NCI-H1694 (cell line): Measurements from ENCODE around the gene MCM10.
"Not testable (repeated sequence)": the region's sequence is repeated elsewhere in the genome, so short reads cannot be mapped to it uniquely, and the experiment has no call there.

Experiments
- DNase-seq: peaks from one replicate; lab custom pipeline; 2025; lab: John Stamatoyannopoulos, UW

MCM10 gene

DNA sequence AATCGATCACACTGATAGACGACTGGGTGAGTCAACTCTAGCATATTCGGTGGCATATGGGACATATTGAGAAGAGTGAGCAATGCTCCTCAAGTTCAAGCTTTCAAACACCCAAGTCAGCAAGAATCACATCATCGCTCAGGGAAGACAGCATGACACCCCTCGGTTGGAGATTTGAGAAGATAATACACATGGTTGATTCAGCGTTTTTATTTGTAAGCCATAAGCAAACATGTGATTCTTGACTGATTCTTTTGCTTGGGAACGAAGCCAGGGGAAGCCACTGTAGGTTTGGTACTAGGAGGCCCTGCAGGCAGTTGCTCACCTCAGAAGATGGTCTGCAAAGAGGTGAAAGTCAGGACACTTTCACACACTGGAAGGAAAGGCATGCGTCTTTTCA, 60.2 kb downstream of the MCM10 start:
- DNase-seq: no peak

DNA sequence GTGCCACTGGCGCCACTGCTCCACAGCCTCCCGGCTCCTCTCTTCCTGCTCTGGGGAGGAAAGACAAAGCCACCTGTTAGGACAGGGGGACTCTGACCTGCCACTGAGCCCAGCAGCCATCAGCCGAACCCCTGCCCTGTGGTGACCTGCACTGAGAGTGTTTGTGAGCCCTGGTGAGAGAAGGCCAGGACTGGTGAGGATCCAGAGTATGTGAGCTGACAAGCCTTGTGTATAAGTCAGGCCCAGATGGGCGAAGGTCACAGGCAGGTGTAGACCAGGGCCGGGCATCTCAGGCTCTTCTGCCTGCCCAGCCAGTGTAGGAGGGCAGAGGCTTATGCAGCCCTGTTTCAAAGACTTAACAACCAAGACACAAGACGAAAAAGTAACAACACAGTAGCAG, 60.8 kb downstream of the MCM10 start:
- no peak for DNase-seq

DNA sequence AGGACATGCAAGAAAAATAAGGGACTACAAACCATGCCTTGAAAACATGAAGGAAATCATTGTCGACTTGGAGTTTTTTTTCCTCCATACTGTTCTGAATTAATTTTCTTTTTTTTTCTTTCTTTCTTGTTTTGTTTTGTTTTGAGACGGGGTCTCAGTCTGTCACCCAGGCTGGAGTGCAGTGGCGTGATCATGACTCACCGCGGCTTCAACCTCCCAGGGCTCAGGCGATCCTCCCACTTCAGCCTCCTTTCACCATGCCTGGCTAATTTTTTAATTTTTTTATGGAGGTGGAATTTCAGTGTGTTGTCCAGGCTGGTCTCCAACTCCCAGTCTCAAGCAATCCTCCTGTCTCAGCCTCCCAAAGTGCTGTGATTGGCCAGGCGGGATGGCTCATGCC, 61.2 kb downstream of the MCM10 start:
- DNase-seq: no peak

DNA sequence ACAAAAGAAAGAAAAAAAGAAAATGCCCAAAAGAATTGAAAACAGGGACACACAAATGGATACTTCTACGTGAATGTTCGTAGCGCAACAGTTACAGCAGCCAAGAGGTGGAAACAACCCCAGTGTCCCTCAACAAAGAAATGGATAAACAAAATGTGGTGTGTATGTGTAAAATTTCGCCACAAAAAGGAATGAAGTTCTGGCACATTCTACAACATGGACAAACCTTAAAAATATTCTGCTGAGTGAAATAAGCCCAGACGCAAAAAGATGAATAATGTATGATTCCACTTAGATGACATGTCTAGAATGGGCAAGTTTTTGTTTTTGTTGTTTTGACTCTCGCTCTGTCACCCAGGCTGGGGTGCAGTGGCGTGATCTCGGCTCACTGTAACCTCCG, 61.9 kb downstream of the MCM10 start:
- DNase-seq: no peak

DNA sequence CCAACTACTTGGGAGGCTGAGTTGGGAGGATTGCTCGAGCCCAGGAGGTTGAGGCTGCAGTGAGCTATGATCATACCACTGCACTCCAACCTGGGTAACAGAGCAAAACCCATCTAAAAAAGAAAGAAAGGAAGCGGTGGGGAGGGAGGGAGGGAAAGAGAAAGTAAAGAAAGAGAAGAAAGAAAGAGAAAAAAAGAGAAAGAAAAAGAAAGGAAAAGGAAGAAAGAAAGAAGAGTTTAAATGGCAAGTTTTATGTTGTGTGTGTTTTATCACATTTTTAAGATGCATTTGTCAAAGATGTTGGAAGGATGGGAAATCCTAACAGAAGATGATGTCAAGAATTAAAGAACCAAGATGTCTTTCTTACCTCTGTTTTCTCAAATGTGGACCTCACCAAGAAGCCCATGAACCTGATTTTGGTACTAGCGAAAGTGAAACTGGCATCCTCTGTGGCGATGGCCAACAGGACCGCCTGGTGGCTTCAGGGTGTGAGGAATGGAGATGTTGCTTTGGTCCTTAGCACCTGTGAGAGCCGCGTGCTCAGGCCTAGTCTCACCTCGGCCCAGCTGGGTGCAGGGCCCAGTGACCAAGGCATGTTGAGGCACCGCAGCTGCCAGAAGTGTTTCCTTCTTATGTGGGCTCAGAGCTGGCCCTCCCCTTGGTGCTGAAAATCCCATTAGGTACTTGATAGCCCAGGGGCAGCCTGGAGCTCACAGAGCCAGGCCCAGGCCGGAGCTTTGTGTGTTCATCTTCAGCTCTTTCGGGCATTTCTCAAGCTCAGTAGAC, 63.0 kb downstream of the MCM10 start:
- no peak for DNase-seq

DNA sequence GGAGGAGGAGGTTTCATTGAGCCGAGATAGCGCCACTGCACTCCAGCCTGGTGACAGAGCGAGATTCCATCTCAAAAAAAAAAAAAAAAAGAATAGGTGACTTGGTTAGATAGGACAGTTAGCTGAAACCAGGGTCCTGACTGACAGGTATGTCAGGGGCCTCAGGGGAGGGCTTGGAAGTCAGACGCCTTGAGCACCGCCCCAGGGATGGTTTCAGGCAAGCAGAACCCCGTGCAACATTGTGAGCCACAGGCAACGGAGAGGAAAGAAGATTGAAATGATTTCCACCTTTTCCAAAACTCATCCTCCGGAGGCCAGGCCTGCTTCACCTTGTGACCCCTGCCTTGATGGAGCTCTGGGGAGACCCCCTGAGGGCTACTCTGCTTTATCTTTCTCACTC, 64.2 kb downstream of the MCM10 start:
- DNase-seq: no peak

DNA sequence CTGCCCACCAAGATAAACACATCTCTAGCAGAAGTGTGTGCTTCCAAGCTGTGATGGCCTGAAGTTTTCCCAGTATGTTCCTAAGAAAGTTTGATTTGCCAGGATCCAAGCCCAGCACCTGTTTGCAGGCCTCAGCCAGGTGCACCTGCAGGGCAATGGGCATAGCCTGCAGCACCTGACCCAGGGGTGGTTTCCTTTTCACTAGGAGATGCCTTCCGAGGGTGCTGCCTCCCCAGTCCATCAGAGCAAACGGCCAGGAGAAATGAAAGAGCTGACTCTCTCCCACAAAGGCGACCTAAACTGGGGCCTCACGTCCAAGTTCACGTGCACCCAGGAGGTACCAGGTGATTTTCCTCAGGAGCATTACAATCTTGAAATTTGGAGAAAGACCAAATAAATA, 65.7 kb downstream of the MCM10 start:
- no peak for DNase-seq

DNA sequence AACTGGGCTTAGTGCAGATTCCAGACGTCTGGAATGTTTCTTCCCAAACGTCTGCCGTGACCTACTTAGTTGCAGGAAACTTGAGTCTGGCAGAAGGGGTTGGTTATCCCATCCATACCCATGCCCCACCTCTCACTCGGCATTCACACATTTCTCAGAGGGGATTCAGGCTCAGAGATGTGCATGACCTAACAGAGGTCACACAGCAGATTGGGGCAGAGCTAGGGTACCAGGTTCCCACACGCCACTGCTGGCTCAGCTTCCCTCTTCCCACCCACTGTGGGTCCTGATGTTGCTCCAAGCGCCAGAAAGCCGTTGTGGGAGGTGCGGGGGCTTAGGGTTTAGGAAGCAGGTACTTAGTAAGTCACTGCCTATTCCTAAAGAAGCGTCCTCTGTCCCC, 69.8 kb downstream of the MCM10 start:
- DNase-seq: no peak

DNA sequence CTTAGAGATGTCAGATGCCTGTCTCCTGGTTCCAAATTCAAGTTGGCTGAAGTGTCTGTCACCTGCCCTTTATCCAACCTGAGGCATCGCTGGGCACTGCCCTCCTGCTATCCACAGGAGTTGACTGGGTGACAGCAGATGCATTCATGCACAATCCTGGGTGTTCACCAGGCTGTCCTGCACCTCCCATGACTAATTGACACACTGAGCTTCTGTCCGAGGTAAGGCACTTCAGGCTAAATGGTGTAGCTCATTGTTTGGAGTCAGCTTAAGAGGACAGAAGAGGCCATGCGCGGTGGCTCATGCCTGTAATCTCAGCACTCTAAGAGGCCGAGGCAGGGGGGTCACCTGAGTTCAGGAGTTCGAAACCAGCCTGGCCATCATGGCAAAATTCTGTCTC, 70.5 kb downstream of the MCM10 start:
- no peak for DNase-seq

DNA sequence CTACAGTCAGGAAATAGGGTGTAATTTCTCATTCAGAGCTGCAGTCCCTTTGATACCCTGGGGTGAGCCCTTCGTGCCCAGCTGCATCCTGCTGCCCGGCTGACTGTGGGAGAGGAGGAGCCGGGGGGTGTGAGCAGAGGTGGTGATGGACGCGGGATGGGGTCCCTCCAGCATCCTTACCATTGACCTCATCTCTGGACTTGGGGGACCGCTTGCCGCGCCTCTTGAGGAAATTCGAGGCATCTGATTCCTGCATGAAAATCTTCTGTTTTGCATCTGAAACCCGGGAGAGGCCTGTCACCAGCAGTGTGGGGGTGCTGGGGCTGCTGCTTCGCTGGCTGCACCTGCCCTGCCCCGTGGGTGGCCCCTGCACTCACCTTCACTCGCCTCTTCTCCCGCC, 72.0 kb downstream of the MCM10 start:
- no peak for DNase-seq

DNA sequence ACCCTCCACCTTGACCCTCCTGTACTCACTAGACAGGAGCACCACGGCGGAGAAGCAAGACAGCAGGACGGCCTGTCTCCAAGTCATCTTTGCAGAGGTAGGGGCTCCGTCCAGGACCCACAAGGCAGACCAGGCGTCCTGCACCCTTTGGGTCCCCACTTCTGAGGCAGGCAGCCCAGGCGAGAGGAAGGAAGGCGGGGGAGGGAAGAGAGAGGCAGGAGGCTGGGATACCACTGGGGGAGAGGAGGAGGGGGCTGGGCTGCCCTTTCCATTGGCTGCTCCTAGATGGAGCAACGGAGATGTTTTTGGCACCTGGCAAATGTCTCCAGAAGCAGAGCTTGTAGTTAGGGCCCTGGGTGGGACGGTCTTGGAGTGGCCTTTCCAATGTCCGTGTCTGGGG, 72.8 kb downstream of the MCM10 start, which contains the start of gene UCMA:
TSS of gene UCMA (minus strand) at position 203 of the 400 bp plus-strand sequence. CDS start at position 87, 116 bp downstream.
- no peak for DNase-seq

DNA sequence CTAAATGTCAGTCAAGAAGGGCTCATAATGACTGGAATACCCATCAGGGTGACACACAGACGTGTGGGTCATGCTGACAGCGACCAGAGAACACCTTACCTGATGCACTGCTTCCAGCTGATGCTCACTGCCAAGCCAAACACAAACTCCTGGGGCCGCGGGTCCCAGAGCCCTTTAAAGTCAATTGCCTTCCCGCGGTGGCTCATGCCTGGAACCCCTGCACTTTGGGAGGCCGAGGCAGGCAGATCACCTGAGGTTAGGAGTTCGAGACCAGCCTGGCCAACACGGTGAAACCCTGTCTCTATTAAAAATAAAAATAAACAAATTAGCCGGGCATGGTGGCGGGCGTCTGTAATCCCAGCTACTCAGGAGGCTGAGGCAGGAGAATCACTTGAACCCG, 73.4 kb downstream of the MCM10 start:
- DNase-seq: not testable (repeated sequence)

DNA sequence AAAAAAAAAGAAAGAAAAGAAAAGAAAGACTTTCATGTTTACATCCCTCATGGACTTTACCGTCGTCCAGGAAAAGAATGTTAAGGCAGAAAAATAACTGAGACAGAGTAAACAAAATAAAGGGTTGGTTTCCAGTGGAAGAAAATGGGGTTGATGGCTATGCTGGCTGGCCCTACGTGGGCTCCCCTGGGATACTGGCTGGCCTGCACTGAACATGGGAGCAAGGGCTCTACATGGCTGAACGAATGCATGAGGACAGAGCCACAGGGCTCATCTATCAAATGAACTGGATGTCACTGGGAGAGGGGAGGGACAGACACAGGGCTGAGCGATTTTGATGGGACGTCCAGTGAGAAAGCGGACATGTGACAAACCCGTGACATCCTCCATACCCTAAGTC, 75.3 kb downstream of the MCM10 start:
- DNase-seq: no peak

DNA sequence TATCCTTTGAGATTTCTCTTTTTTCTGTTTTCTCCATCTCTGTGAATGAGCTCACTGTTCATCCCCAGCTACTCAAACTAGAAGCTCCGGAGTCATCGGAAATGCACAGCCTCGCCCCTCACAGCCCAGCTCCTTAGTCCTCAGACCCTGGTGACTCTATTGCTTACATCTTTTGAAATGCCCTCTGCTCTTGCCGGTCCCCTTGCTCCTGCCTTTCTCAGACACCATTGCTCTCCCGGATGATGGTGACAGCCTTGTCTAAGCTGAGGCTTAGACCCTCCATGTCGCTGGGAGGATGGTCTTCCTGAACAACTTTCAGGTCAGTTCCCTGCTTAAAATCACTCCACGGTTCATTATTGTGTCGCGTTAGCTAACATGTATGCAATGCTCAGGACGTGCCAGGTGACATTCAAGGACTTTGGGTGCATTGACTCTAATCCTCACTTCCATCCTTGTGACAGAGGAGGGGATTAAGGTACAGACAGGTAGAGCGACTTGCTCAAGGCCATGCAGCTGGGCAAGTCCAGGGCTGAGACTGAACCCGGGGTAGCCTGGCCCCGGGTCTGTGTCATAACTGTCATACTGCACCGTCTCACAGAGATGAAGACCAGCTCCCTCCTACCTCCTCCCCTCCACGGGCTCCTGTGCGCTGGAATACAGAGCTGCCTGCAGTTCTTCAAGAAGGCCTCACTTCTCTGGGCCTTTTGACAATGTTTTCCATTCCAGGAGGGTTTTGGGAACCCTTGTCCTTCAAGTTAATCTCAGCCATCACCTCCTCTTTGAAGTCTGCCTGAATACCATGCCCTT, 77.1 kb downstream of the MCM10 start:
- DNase-seq: no peak

DNA sequence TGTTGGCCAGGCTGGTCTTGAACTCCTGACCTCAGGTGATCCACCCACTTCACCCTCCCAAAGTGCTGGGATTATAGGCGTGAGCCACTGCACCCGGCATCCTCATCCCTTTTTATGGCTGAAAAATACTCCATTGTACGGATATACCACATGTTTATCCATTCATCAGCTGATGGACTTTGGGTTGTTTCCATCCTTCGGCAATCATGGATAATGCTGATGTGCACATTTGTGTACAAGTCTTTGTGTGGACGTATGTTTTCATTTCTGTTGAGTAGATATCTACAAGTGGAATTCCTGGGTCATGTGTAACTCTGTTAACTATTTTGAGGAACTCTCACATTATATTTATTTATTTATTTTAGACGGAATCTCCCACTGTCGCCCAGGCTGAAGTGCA, 78.6 kb downstream of the MCM10 start:
- no peak for DNase-seq

DNA sequence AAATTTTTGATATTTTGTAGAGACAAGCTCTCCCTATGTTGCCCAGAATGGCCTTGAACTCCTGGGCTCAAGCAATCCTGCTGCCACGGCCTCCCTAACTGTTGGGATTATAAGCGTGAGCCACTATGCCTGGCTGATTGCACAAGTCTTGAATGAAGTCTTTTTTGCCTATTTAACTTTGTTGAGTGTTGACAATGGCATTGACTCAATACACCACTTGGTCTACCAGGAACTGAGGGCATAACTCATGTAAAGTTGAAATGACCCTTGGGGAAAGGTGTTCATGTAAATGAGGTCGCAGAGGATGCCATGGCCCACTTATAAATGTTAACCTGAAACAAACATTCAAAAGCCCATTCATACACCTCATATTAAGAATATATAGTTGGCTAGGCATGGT, 80.3 kb downstream of the MCM10 start:
- no peak for DNase-seq

DNA sequence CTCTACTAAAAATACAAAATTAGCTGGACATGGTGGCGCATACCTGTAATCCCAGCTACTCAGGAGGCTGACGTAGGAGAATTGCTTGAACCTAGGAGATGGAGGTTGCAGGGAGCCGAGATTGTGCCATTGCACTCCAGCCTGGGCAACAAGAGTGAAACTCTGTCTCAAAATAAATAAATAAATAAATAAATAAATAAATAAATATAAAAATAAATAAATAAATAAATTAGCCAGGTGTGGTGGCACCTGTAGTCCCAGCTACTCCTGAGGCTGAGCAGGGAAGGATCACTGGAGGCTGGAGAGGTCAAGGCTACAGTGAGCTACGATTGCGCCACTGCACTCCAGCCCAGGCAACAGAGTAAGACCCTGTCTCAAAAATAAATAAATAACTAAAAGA, 80.9 kb downstream of the MCM10 start:
- DNase-seq: not testable (repeated sequence)

DNA sequence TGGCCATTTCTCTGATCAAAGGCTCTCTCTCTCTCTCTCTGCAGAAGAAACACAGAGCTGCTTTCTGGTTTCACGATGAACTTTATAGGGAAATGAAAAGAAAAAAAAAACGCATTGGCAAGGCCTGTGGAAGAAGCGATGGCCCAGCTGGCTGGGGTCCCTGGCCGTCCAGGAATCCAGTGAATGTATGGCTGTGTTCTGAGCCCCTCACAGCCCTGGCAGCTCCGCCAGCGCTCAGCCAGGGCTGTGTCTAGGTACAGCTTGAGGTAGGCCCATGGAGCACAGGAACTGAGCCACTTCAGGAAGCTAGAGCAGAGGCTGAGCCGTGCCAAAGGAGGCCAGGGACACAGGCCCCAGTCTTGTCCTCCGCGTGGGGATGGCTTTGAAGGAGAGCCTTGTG, 85.9 kb downstream of the MCM10 start:
- no peak for DNase-seq

DNA sequence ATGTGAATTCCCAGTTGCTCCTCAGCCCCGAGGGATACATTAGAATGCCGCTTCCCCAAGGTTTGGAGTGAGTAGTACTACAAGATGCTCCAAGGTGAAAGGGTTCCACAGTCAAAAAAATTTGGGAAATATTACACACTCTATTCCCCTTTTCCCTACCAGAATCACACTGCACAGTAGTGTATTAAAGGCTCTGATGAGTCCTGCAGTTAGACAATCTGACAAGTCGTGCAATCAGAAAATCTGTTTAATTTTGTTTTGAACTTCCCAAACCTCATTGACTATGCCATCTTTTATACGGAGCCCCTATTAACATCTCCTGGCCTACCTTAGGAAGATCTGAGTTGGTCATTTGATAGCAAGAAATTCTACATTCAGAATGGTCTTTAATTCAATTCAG, 86.4 kb downstream of the MCM10 start:
- no peak for DNase-seq

DNA sequence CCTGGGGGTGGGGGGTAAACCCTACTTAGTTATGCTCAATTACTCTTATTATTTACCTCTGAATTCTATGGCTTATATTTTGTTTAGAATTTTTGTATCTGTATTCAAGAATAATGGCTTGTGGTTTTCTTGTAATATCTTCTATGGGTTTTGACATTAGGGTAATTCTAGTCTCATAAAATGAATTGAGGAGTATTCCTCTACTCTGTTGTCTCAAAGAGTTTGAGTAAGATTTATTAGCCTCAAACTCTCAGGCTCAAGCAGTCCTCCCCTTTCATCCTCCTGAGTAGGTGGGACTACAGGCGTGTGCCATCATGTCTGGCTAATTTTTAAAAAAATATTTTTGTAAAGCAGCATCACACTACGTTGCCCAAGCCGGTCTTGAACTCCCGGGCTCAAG, 92.4 kb downstream of the MCM10 start:
- DNase-seq: no peak

DNA sequence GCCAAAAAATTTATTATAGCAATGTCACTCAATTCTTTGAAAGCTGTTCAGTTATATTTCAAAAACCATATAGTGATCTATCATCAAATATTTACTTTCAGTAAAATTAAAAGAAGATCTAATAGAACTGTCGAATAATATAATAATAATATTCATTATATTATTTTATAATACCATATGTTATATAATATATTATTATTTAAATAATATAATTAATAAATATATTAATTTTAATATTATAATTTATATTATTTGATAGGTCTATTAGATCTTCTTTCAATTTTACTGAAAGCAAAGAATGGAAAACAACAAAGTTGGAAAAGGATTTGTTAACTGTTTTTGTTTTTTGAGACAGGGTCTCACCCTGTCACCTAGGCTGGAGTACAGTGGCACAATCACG, 95.3 kb downstream of the MCM10 start:
- DNase-seq: no peak

DNA sequence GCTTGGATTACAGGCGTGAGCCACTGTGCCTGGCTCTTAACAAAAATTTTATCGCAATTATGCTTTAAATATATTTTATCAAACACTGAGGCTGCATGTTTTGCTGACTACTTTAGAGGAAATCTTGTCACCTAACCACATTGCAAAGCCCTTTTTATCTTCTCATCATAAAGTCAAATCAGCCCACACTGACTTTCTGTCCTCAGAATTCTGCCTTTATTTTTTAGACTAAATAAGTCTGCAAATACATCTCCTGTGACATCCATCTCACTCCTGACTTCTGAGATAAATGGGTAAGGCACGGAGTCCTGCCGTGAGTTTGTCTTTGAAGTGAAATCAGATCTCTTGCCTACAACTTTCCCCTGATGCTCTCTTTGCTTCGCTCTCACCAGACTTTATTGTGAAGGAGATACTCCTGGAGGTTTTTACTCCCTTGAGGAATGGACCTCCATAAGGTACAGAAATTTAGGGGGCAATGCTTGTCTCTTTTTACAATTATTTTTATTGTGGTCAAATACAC, 96.3 kb downstream of the MCM10 start:
- DNase-seq: no peak
